Bronchial epithelial cell (primary cell): Measurements from ENCODE around the gene FRMD1. TPM values are rescaled to one million over a fixed set of nuclear protein-coding genes. Genes with fewer than 3 reads are reported as not detected.

Source experiments
- DNase-seq: peaks from one replicate; pipeline ENCODE4 v3.0.0-alpha.2; 2010; ENCODE audit warnings: low read depth
- FAIRE-seq: peaks from 2 replicates; lab custom pipeline; 2011; peaks lifted over from hg19 to GRCh38; lab: Jason Lieb, UNC
- H3K27me3 ChIP-seq: 2 replicates; pipeline ENCODE4 v1.5.1; 2011; ENCODE audit warnings: low read length; ENCODE audit not compliant: control insufficient read depth, insufficient read depth
- H3K36me3 ChIP-seq: 2 replicates; pipeline ENCODE4 v1.5.1; 2011; ENCODE audit warnings: low read length; ENCODE audit not compliant: control insufficient read depth, insufficient read depth
- H3K4me3 ChIP-seq: 2 replicates; pipeline ENCODE4 v1.5.1; 2011; ENCODE audit warnings: mild to moderate bottlenecking, low read depth, low read length, control low read depth
- CTCF ChIP-seq: IDR thresholded peaks from 2 replicates; pipeline ENCODE4 v1.5.1; 2011; ENCODE audit warnings: mild to moderate bottlenecking, moderate library complexity, low read length, control low read depth, inconsistent platforms; ENCODE audit not compliant: insufficient read depth, severe bottlenecking
- total RNA-seq: library from RNA; depleted of rRNA; stranded (reverse); fragments of >200 nt; gene quantifications from 2 replicates; pipeline ENCODE4 v1.2.1, GENCODE V29; 2014

The FRMD1 gene
- total RNA-seq, 1 donor from 2014 or later = not detected

- Histone ChIP-seq H3K36me3 (no peaks in the 10 kb centered on the region), H3K27me3 (peaks cover 8% of the 10 kb centered on the region), H3K4me3 (no peak overlapping the region)
- TF ChIP-seq CTCF = no peak
- DNase-seq = no peak
- no peak for FAIRE-seq
Observed at GRCh38 chr6:168015482-168016175, 63.4 kb downstream of the FRMD1 start.

- H3K4me3 ChIP-seq = no peak overlapping the region
- H3K27me3 ChIP-seq = peaks cover 8% of the 10 kb centered on the region
- no peak for TF ChIP-seq CTCF
- no peak for FAIRE-seq
- no peaks in the 10 kb centered on the region for H3K36me3 ChIP-seq
- no peak for DNase-seq
Observed at GRCh38 chr6:168015009-168015408, 64.0 kb downstream of the FRMD1 start.

GRCh38 chr6:168014428-168014827 is 64.6 kb downstream of the FRMD1 start:
- FAIRE-seq (no peak), DNase-seq (no peak)
- TF ChIP-seq CTCF = no peak
- no peaks in the 10 kb centered on the region for H3K36me3 ChIP-seq
- H3K4me3 ChIP-seq = no peak overlapping the region
- peaks cover 8% of the 10 kb centered on the region for H3K27me3 ChIP-seq

GRCh38 chr6:168013250-168013915 is 65.6 kb downstream of the FRMD1 start:
- FAIRE-seq = no peak
- no peak for DNase-seq
- no peaks in the 10 kb centered on the region for H3K36me3 ChIP-seq
- H3K27me3 ChIP-seq = peaks cover 8% of the 10 kb centered on the region
- TF ChIP-seq CTCF = no peak
- no peak overlapping the region for H3K4me3 ChIP-seq

GRCh38 chr6:168012431-168013249 is 66.4 kb downstream of the FRMD1 start:
- FAIRE-seq (no peak), DNase-seq (no peak)
- TF ChIP-seq CTCF = no peak
- Histone ChIP-seq H3K27me3 (peaks cover 8% of the 10 kb centered on the region), H3K36me3 (no peaks in the 10 kb centered on the region), H3K4me3 (no peak overlapping the region)
